H1 (cell line): ENCODE data around the gene HMGXB3. TPM values are rescaled to one million over a fixed set of nuclear protein-coding genes. Genes with fewer than 3 reads are reported as not detected.
A peak's percentile ranks its signal among the peaks of the same experiment; 100 is the strongest.

Experiments
- CTCF ChIA-PET: fragments of 300-600 bp; sonication (Branson Sonifier 250); formaldehyde crosslinking; loops from one replicate; lab custom pipeline; 2021; ENCODE audit not compliant: partially characterized antibody; lab: Charles Lee
- POLR2A ChIA-PET: fragments of 300-600 bp; sonication (Branson Sonifier 250); formaldehyde crosslinking; loops from one replicate; lab custom pipeline; 2021; ENCODE audit warnings: inconsistent platforms; ENCODE audit not compliant: partially characterized antibody; lab: Charles Lee
- DNase-seq, 2 experiments: peaks; one replicate each; pipeline versions ENCODE4 v3.0.0 to v3.0.0-alpha.2; 2010 to 2022; ENCODE audit warnings: low spot score in 2 of 2, low read depth in 1 of 2, mixed read lengths in 1 of 2
- FAIRE-seq: peaks from 2 replicates; lab custom pipeline; 2011; peaks lifted over from hg19 to GRCh38; lab: Jason Lieb, UNC
- H2AFZ ChIP-seq: 2 replicates; pipeline ENCODE4 v1.8.1; 2012; ENCODE audit warnings: low read length, inconsistent platforms
- H2AK5ac ChIP-seq: 2 replicates; pipeline ENCODE4 v1.6.1; 2013; ENCODE audit warnings: low read depth, low read length
- H2BK120ac ChIP-seq: replicated peaks from 2 replicates; pipeline ENCODE3; 2013; ENCODE audit warnings: low read depth, low read length, inconsistent platforms
- H2BK12ac ChIP-seq: 2 replicates; pipeline ENCODE4 v1.6.1; 2013; ENCODE audit warnings: low read depth, low read length
- H2BK15ac ChIP-seq: 2 replicates; pipeline ENCODE4 v1.6.1; 2013; ENCODE audit warnings: low read length
- H2BK20ac ChIP-seq: 2 replicates; pipeline ENCODE4 v1.6.1; 2013; ENCODE audit warnings: low read length
- H2BK5ac ChIP-seq: 2 replicates; pipeline ENCODE4 v1.6.1; 2013; ENCODE audit warnings: low read depth, low read length
- H3K14ac ChIP-seq: 2 replicates; pipeline ENCODE4 v1.6.1; 2013; ENCODE audit warnings: inconsistent platforms; ENCODE audit not compliant: insufficient read length
- H3K18ac ChIP-seq: 2 replicates; pipeline ENCODE4 v1.6.1; 2013; ENCODE audit warnings: low read length; ENCODE audit errors: extremely low read depth
- H3K23ac ChIP-seq: 2 replicates; pipeline ENCODE4 v1.6.1; 2013; ENCODE audit warnings: inconsistent platforms; ENCODE audit not compliant: insufficient read length
- H3K23me2 ChIP-seq: 2 replicates; pipeline ENCODE4 v1.6.1; 2013; ENCODE audit warnings: low read depth, low read length
- H3K27ac ChIP-seq: 2 replicates; pipeline ENCODE4 v1.6.1; 2011; ENCODE audit warnings: low read depth, low read length, inconsistent platforms
- H3K27me3 ChIP-seq, 4 experiments: replicated peaks in 1 of 4; 1 replicate in 1 of 4; 2 replicates in 3 of 4; pipeline versions ENCODE4 v1.6.1 to v1.8.1; 2011 to 2013; ENCODE audit warnings: low read length in 3 of 4, mild to moderate bottlenecking in 3 of 4, inconsistent platforms in 2 of 4, mixed read lengths in 2 of 4, moderate library complexity in 1 of 4; ENCODE audit not compliant: control insufficient read depth in 3 of 4, insufficient read depth in 3 of 4; ENCODE audit errors: extremely low read depth in 1 of 4
- H3K36me3 ChIP-seq, 4 experiments: 2 replicates each; pipeline versions ENCODE4 v1.6.1 to v1.8.1; 2011 to 2013; ENCODE audit warnings: mild to moderate bottlenecking in 4 of 4, low read length in 3 of 4, moderate library complexity in 2 of 4, control low read depth in 1 of 4, inconsistent platforms in 1 of 4; ENCODE audit not compliant: insufficient read depth in 4 of 4, control insufficient read depth in 2 of 4
- H3K4ac ChIP-seq: replicated peaks from 2 replicates; pipeline ENCODE3; 2013; ENCODE audit warnings: low read length, low read depth, mixed read lengths, inconsistent platforms; ENCODE audit not compliant: insufficient read length
- H3K4me1 ChIP-seq, 4 experiments: replicated peaks in 1 of 4; 1 replicate in 1 of 4; 2 replicates in 3 of 4; pipeline versions ENCODE4 v1.6.1 to v1.8.1; 2011 to 2013; ENCODE audit warnings: low read length in 3 of 4, inconsistent platforms in 2 of 4, mixed read lengths in 1 of 4; ENCODE audit not compliant: insufficient read depth in 4 of 4, control insufficient read depth in 3 of 4
- H3K4me2 ChIP-seq, 2 experiments: 2 replicates each; pipeline versions ENCODE4 v1.6.1 to v1.8.1; 2011 to 2013; ENCODE audit warnings: low read depth in 2 of 2, low read length in 2 of 2, control low read depth in 1 of 2, inconsistent platforms in 1 of 2, mild to moderate bottlenecking in 1 of 2; ENCODE audit not compliant: insufficient read depth in 1 of 2
- H3K4me3 ChIP-seq, 4 experiments: fragments of 200-600, 300-600 bp in 1 of 4; sonication (generic), shearing (Covaris generic), sonication (Bioruptor Twin) in 1 of 4; 2 replicates each; pipeline versions ENCODE4 v1.5.1 to v1.8.1; 2011 to 2016; ENCODE audit warnings: low read length in 4 of 4, low read depth in 3 of 4, control low read depth in 2 of 4, inconsistent platforms in 2 of 4, mild to moderate bottlenecking in 2 of 4, mixed read lengths in 1 of 4, moderate library complexity in 1 of 4; ENCODE audit not compliant: insufficient read depth in 2 of 4; ENCODE audit errors: extremely low read depth in 1 of 4
- H3K56ac ChIP-seq: replicated peaks from 2 replicates; pipeline ENCODE3; 2013; ENCODE audit warnings: low read depth, mild to moderate bottlenecking, mixed read lengths, low read length, inconsistent platforms; ENCODE audit not compliant: insufficient read length
- H3K79me1 ChIP-seq: 2 replicates; pipeline ENCODE4 v1.6.1; 2013; ENCODE audit warnings: low read depth, low read length, control low read depth
- H3K79me2 ChIP-seq, 2 experiments: 2 replicates each; pipeline versions ENCODE4 v1.6.1 to v1.8.1; 2012 to 2013; ENCODE audit warnings: low read length in 2 of 2, mild to moderate bottlenecking in 2 of 2, inconsistent platforms in 1 of 2; ENCODE audit not compliant: insufficient read depth in 2 of 2, control insufficient read depth in 1 of 2
- H3K9ac ChIP-seq, 4 experiments: replicated peaks in 1 of 4; 1 replicate in 1 of 4; 2 replicates in 3 of 4; pipeline versions ENCODE4 v1.6.1 to v1.8.1; 2011 to 2013; ENCODE audit warnings: low read depth in 3 of 4, low read length in 3 of 4, control low read depth in 2 of 4, mild to moderate bottlenecking in 2 of 4, moderate library complexity in 2 of 4, inconsistent platforms in 1 of 4; ENCODE audit errors: extremely low read depth in 1 of 4
- H3K9me3 ChIP-seq, 2 experiments: 2 replicates each; pipeline versions ENCODE4 v1.6.1 to v1.8.1; 2012 to 2013; ENCODE audit warnings: mild to moderate bottlenecking in 2 of 2, moderate library complexity in 2 of 2, control low read depth in 1 of 2, inconsistent platforms in 1 of 2, low read depth in 1 of 2, low read length in 1 of 2, mixed read lengths in 1 of 2; ENCODE audit not compliant: insufficient read depth in 2 of 2
- H4K20me1 ChIP-seq, 2 experiments: replicated peaks in 1 of 2; 2 replicates each; pipeline versions ENCODE3 to v1.8.1; 2011 to 2013; ENCODE audit warnings: inconsistent platforms in 2 of 2, low read length in 2 of 2, mild to moderate bottlenecking in 1 of 2; ENCODE audit not compliant: insufficient read depth in 2 of 2, control insufficient read depth in 1 of 2
- H4K5ac ChIP-seq: 2 replicates; pipeline ENCODE4 v1.6.1; 2013; ENCODE audit warnings: low read length, low read depth, mixed read lengths, inconsistent platforms; ENCODE audit not compliant: insufficient read length
- H4K8ac ChIP-seq: 2 replicates; pipeline ENCODE4 v1.8.0; 2013; ENCODE audit warnings: mild to moderate bottlenecking, moderate library complexity, low read length, inconsistent platforms; ENCODE audit not compliant: insufficient read depth; ENCODE audit errors: extremely low read depth
- H4K91ac ChIP-seq: replicated peaks from 2 replicates; pipeline ENCODE3; 2013; ENCODE audit warnings: low read length, mixed read lengths, inconsistent platforms; ENCODE audit not compliant: insufficient read length
- ASH2L ChIP-seq: fragments of 200-600, 300-600 bp; sonication (generic); IDR thresholded peaks from one replicate; pipeline ENCODE4 v1.7.1; 2017; ENCODE audit warnings: low read length
- BACH1 ChIP-seq: IDR thresholded peaks from 2 replicates; pipeline ENCODE4 v1.6.1; 2012; ENCODE audit warnings: low read length, improper control_type of control experiment
- CBX8 ChIP-seq: fragments of 300-800, 300-1000 bp; sonication (generic); IDR thresholded peaks from 2 replicates; pipeline ENCODE4 v1.7.1; 2016; ENCODE audit warnings: low read depth, low read length, borderline replicate concordance
- KDM4A ChIP-seq: IDR thresholded peaks from one replicate; pipeline ENCODE4 v1.7.1; 2012; ENCODE audit warnings: low read depth, mild to moderate bottlenecking, moderate library complexity, low read length, inconsistent platforms; ENCODE audit not compliant: severe bottlenecking
- SIN3A ChIP-seq, 2 experiments: IDR thresholded peaks in 1 of 2; conservative IDR thresholded peaks in 1 of 2; 2 replicates each; pipeline ENCODE4 v1.6.1; 2011 to 2012; ENCODE audit warnings: low read length in 2 of 2, improper control_type of control experiment in 1 of 2, low read depth in 1 of 2, mild to moderate bottlenecking in 1 of 2
- WGBS, 2 experiments: shearing (Covaris generic) in 1 of 2; methylation state at CpG; one replicate each; pipeline versions ENCODE4 v1.1.6 to v1.1.7; 2013 to 2015; ENCODE audit warnings: low lambda C conversion rate in 2 of 2, mixed read lengths in 2 of 2, inconsistent platforms in 1 of 2, low coverage in 1 of 2, missing lambda C conversion rate in 1 of 2; ENCODE audit not compliant: insufficient replicate concordance in 2 of 2, insufficient coverage in 1 of 2, insufficient read length in 1 of 2; ENCODE audit errors: extremely low coverage in 1 of 2, missing lambda C conversion rate in 1 of 2; 5-methylcytosine and 5-hydroxymethylcytosine counted together
- polyA plus RNA-seq, 7 experiments: library from polyadenylated mRNA; depleted of rRNA in 3 of 7; stranded (reverse) in 5 of 7; unstranded in 2 of 7; fragments of >200 nt in 5 of 7; fragments of 200-250 nt in 2 of 7; gene quantifications; 1 replicate in 5 of 7; 2 replicates in 1 of 7; 4 replicates in 1 of 7; pipeline versions ENCODE4 v1.2.1 to v1.2.3, GENCODE V29; 2011 to 2013; ENCODE audit warnings: missing spikeins in 2 of 7, mixed read lengths in 2 of 7
- total RNA-seq: library from RNA; stranded (reverse); fragmentation: NEBNext Ultra II Directional; extraction: Animal tissue kit (Norgen Biotek cat#: 25700); gene quantifications from 2 replicates; pipeline ENCODE4 v1.2.1, GENCODE V29; 2021

HMGXB3 gene
- total and polyA plus RNA-seq, 2 of the 8 experiments (the other 6 are each of a cell fraction or from before 2014, with no cell fraction given) = 26.8 to 28.0 TPM

DNA sequence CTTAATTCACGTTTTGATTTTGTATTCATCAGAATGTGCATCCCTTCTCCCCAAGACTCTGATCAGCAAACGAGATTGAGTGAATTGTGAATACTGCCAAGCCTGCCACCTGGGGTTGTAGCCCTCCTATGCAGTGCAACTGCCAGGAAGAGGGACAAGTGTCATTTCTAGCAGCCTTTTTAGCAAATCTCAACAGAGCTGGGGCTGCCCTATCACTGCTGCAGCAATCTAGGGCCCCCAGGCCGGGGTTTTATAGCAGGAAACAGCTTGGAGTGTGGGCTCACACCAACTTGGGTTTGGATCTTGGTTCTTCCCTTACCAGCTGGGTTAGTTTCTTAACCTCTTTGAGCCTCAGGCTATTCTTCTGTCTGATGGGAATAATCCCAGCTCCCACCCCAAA, 81.8 kb downstream of the HMGXB3 start:
- H2BK5ac ChIP-seq = no peak overlapping the region
- no peak for DNase-seq
- no peak overlapping the region for H3K4me3 ChIP-seq
- no peak overlapping the region for H3K56ac ChIP-seq
- no peak overlapping the region for H3K27ac ChIP-seq
- CTCF ChIA-PET = interaction anchor here (1.0 to 2.5 kb wide), 4 partner anchors 18 to 136 kb away, joined by 3 to 12 read pairs (median 4); no protein-coding TSS in a partner anchor
- H4K5ac ChIP-seq = no peak overlapping the region
- no peak overlapping the region for H3K23ac ChIP-seq
- peaks cover 0 to 6% (median 1%) of the 10 kb centered on the region in 4 experiments; a peak in 5 of 7 replicates for H3K4me1 ChIP-seq
- no peaks in the 10 kb centered on the region for H3K79me1 ChIP-seq
- no peak overlapping the region for H3K18ac ChIP-seq
- no peaks in the 10 kb centered on the region for H3K9me3 ChIP-seq
- POLR2A ChIA-PET = no interaction called here
- H3K36me3 ChIP-seq = no peaks in the 10 kb centered on the region
- no peak overlapping the region for H3K9ac ChIP-seq
- H3K79me2 ChIP-seq = no peaks in the 10 kb centered on the region
- no peak for FAIRE-seq
- H3K4ac ChIP-seq = no peak overlapping the region
- no peak overlapping the region for H2AK5ac ChIP-seq
- 42% methylated on average over 3 of the region's 3 CpGs; no CpG with 5 or more reads in 1 of the 2 experiments for WGBS, 2 experiments
- H4K91ac ChIP-seq = no peak overlapping the region
- no peak overlapping the region for H4K8ac ChIP-seq
- no peak overlapping the region for H3K14ac ChIP-seq
- H4K20me1 ChIP-seq = no peaks in the 10 kb centered on the region
- TF ChIP-seq KDM4A (no peak), BACH1 (no peak), CBX8 (no peak), ASH2L (no peak), SIN3A (conservative IDR thresholded peaks at IDR 0.05 in 1 of 2, IDR thresholded peaks at IDR 0.05 in 1 of 2; ENCODE audit: low read depth in 1 of 2, low read length in 2 of 2) (no peak)
- H3K23me2 ChIP-seq = no peaks in the 10 kb centered on the region; the same call in 1 of the 2 replicates
- H2BK12ac ChIP-seq = no peak overlapping the region
- H2BK20ac ChIP-seq = no peak overlapping the region
- peak overlapping the region; percentile 75; the same call in 1 of the 2 replicates for H2AFZ ChIP-seq
- H2BK15ac ChIP-seq = no peak overlapping the region
- H3K27me3 ChIP-seq = no peaks in the 10 kb centered on the region; a peak in 1 of 7 replicates
- H2BK120ac ChIP-seq = no peak overlapping the region
- H3K4me2 ChIP-seq = no peak overlapping the region
